Activated T-cell treated with anti-CD3 and anti-CD28 coated beads for 1 hour (primary cell): ENCODE results near the gene ENDOG.
"Not testable (repeated sequence)": the region's sequence is repeated elsewhere in the genome, so short reads cannot be mapped to it uniquely, and the experiment has no call there.

Experiments used
- DNase-seq: peaks from one replicate; pipeline ENCODE4 v3.0.0-alpha.2; 2020; ENCODE audit warnings: low read depth

Gene ENDOG

DNA sequence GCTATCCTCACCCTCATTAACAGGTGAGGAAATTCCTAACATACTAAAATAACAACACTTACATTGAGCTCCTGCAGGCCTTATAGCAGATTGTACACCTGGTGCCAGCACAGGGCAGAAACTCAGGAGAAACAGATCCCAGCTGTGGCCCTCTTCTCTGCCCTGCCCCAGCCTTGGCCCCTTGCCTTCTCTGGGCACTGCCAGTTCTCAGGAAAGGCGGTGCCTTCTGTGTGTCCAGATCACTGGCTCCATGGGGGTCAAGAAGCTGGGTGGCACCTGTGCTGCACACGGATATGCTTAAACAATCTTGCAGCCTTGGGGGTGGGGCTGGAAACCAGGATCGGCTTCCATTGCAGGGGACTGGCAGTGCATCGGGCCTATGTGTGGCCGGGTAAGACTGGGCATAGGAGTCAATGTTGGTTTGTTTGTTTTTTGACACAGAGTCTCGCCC lies 44.1 kb downstream of the ENDOG start:
- no peak for DNase-seq

- peak; percentile 87 for DNase-seq
Observed at GRCh38 chr9:128863647-128864046, 45.3 kb downstream of the ENDOG start.

DNA sequence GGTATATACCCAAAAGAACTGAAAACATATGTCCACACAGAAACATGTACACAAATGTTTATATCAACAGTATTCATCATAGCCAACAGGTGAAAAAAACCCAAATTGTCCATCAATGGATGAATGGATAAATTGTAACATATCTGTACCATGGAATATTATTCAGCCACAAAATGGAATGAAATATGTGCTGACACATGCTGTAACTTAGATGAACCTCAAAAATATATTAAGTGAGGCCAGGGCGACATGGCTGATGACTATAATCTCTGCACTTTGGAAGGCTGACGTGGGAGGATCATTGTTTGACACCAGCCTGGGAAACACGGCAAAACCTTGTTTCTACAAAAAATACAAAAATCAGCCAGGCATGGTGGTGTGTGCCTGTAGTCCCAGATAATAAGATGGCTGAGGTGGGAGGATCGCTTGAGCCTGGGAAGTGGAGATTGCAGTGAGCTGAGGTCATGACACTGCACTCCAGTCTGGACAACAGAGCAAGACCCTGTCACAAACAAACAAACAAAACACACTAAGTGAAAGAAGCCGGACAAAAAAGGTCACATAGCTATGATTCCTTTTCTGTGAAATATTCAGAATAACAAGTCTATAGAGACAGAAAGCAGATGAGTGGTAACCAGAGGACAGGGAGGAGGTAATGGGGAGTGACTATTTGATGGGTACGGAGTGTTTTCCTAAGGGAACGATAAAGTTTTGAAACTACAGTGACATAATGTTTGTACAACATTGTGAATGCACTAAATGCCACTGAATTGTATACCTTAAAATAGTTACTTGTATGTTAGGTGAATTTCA lies 52.0 kb downstream of the ENDOG start:
- DNase-seq: no peak

DNA sequence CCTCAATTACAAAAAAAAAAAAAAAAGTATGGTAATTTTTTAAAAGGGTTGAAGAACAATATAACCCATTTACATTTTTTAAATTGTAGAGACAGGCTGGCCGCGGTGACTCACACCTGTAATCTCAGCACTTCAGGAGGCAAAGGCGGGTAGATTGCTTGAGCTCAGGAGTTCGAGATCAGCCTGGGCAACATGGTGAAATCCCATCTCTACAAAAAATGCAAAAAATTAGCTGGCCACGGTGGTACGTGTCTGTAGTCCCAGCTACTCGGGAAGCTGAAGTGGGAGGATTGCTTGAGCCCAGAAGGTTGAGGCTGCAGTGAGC lies 52.6 kb downstream of the ENDOG start:
- not testable (repeated sequence) for DNase-seq
